ENCODE measurements around the gene RNH1.

- TF ChIP-seq POLR2A (IDR thresholded peaks at IDR 0.05; ENCODE audit: low read depth, low read length) (no peak), SPI1 (IDR thresholded peaks at IDR 0.05; ENCODE audit: low read depth, low read length) (no peak), POLR2AphosphoS5 (IDR thresholded peaks at IDR 0.05; ENCODE audit: low read depth, low read length) (no peak), PAX5 (IDR thresholded peaks at IDR 0.05; ENCODE audit: insufficient read depth, low read length, severe bottlenecking) (no peak), TAF1 (IDR thresholded peaks at IDR 0.05; ENCODE audit: low read depth, low read length) (no peak)
Observed at GRCh38 chr11:489610-490185, 17.3 kb downstream of the RNH1 start.
